HG03432 (cell line): Measurements from ENCODE around the gene TPO.
"Not testable (repeated sequence)": the region's sequence is repeated elsewhere in the genome, so short reads cannot be mapped to it uniquely, and the experiment has no call there.

Experiments
- ATAC-seq: cut with Tn5 transposase; IDR thresholded peaks from one replicate; pipeline ENCODE4 v1.9.1; 2021; ENCODE audit warnings: mild to moderate bottlenecking, moderate library complexity; ENCODE audit not compliant: unreplicated experiment

The TPO gene

GRCh38 chr2:1413156-1413710, at the start of gene TPO:
TSS of gene TPO (plus strand) at chr2:1413463. CDS start at chr2:1414409, 946 bp downstream.
- ATAC-seq, result no peak

- no peak for ATAC-seq
These were observed 46.6 kb upstream of the TPO start for GRCh38 chr2:1366546-1367134.

- ATAC-seq, result no peak
These were observed 45.7 kb upstream of the TPO start for GRCh38 chr2:1367601-1368000.

- ATAC-seq, result no peak
These were observed 43.4 kb upstream of the TPO start for GRCh38 chr2:1369905-1370304.

- no peak for ATAC-seq
These were observed 42.8 kb upstream of the TPO start for GRCh38 chr2:1370461-1370860.

- no peak for ATAC-seq
These were observed 42.2 kb upstream of the TPO start for GRCh38 chr2:1371082-1371481.

- ATAC-seq, result no peak
These were observed 39.4 kb upstream of the TPO start for GRCh38 chr2:1373830-1374229.

- no peak for ATAC-seq
These were observed 39.0 kb upstream of the TPO start for GRCh38 chr2:1374287-1374686.

GRCh38 chr2:1375794-1376193, 37.5 kb upstream of the TPO start:
- no peak for ATAC-seq

GRCh38 chr2:1377473-1377872, 35.8 kb upstream of the TPO start:
- no peak for ATAC-seq

GRCh38 chr2:1378456-1379150, 34.7 kb upstream of the TPO start:
- no peak for ATAC-seq

- no peak for ATAC-seq
These were observed 31.6 kb upstream of the TPO start for GRCh38 chr2:1381644-1382043.

GRCh38 chr2:1387954-1388725, 25.1 kb upstream of the TPO start:
- not testable (repeated sequence) for ATAC-seq

GRCh38 chr2:1390118-1390517, 23.1 kb upstream of the TPO start:
- ATAC-seq, result not testable (repeated sequence)

- no peak for ATAC-seq
These were observed 19.9 kb upstream of the TPO start for GRCh38 chr2:1393321-1393720.

GRCh38 chr2:1394709-1395408, 18.4 kb upstream of the TPO start:
- ATAC-seq, result no peak

- ATAC-seq, result no peak
These were observed 15.9 kb upstream of the TPO start for GRCh38 chr2:1397350-1397749.

GRCh38 chr2:1398191-1398590, 15.1 kb upstream of the TPO start:
- no peak for ATAC-seq

- ATAC-seq, result no peak
These were observed 12.1 kb upstream of the TPO start for GRCh38 chr2:1400943-1401735.

- no peak for ATAC-seq
These were observed 11.2 kb upstream of the TPO start for GRCh38 chr2:1402064-1402463.
